ENCODE measurements around the gene PGAP6.

- TF ChIP-seq CTCF (IDR thresholded peaks at IDR 0.05) = no peak
- no peak for TF ChIP-seq POLR2A (IDR thresholded peaks at IDR 0.05)
Measured at GRCh38 chr16:337975-338575, 43.7 kb downstream of the PGAP6 start.
